ENCODE measurements around the gene PPM1E. TPM values are rescaled to one million over a fixed set of nuclear protein-coding genes. Genes with fewer than 3 reads are reported as not detected.
"Not testable (repeated sequence)": the region's sequence is repeated elsewhere in the genome, so short reads cannot be mapped to it uniquely, and the experiment has no call there.

PPM1E gene
- polyA plus RNA-seq, 2 of the 4 experiments (the other 2 are of a cell fraction) = 0.05 to 0.25 TPM

DNA sequence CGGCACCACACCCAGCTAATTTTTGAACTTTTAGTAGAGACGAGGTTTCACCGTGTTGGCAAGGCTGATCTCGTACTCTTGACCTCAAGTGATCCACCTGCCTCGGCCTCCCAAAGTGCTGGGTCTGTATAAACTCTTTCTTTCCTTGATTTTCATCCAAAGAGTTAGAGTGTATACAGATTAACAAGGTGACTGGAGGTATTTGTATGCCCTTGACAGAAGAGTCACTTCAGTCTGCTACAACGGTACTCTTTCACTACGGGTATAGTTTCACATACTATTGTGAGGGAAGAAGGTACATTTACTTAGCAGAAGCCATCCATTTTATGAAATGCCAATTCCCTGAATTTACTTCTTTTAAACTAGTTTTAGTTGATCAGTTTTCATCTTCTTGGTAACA lies 32.5 kb downstream of the PPM1E start (continued):
- TF ChIP-seq, protein P1, sequence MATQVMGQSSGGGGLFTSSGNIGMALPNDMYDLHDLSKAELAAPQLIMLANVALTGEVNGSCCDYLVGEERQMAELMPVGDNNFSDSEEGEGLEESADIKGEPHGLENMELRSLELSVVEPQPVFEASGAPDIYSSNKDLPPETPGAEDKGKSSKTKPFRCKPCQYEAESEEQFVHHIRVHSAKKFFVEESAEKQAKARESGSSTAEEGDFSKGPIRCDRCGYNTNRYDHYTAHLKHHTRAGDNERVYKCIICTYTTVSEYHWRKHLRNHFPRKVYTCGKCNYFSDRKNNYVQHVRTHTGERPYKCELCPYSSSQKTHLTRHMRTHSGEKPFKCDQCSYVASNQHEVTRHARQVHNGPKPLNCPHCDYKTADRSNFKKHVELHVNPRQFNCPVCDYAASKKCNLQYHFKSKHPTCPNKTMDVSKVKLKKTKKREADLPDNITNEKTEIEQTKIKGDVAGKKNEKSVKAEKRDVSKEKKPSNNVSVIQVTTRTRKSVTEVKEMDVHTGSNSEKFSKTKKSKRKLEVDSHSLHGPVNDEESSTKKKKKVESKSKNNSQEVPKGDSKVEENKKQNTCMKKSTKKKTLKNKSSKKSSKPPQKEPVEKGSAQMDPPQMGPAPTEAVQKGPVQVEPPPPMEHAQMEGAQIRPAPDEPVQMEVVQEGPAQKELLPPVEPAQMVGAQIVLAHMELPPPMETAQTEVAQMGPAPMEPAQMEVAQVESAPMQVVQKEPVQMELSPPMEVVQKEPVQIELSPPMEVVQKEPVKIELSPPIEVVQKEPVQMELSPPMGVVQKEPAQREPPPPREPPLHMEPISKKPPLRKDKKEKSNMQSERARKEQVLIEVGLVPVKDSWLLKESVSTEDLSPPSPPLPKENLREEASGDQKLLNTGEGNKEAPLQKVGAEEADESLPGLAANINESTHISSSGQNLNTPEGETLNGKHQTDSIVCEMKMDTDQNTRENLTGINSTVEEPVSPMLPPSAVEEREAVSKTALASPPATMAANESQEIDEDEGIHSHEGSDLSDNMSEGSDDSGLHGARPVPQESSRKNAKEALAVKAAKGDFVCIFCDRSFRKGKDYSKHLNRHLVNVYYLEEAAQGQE (IDR thresholded peaks at IDR 0.05) = no peak

DNA sequence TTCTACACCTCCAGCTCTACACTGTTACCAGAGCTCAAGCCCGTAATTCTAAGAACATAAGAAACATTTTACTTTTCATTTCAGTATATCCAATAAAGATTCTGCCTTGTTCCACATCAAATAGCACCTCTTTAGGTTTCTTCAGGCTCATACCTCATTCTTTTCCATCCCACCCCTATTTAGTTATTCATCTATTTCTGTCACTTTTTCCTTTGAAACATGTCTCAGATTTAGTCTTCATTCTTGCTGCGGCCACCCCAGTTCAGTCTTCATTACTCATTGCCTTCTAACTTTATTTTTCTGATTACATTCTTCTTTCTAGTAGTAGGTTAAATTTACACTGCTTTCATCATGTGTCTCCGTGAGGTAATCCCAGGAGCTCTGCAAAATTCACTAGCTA lies 33.5 kb downstream of the PPM1E start:
- WGBS (ENCODE audit: missing lambda C conversion rate) = 67% methylated on average over 3 of the region's 3 CpGs
- ATAC-seq = no peak
- peaks cover 18% of the 10 kb centered on the region for H3K4me1 ChIP-seq
- DNase-seq (ENCODE audit: low read depth in 1 of 2, low spot score in 1 of 2) = no peak
- no peak for FAIRE-seq
- no peak for TF ChIP-seq MAZ (IDR thresholded peaks at IDR 0.05; ENCODE audit: borderline replicate concordance, low read depth, low read length)
- TF ChIP-seq EP300 (IDR thresholded peaks at IDR 0.05) = no peak
- TF ChIP-seq, protein P2, sequence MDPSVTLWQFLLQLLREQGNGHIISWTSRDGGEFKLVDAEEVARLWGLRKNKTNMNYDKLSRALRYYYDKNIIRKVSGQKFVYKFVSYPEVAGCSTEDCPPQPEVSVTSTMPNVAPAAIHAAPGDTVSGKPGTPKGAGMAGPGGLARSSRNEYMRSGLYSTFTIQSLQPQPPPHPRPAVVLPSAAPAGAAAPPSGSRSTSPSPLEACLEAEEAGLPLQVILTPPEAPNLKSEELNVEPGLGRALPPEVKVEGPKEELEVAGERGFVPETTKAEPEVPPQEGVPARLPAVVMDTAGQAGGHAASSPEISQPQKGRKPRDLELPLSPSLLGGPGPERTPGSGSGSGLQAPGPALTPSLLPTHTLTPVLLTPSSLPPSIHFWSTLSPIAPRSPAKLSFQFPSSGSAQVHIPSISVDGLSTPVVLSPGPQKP (IDR thresholded peaks at IDR 0.05; ENCODE audit: low read depth, low read length) = no peak
- TF ChIP-seq RAD21 (conservative IDR thresholded peaks at IDR 0.05 in 1 of 2, IDR thresholded peaks at IDR 0.05 in 1 of 2) = no peak
- TF ChIP-seq CBX2 (IDR thresholded peaks at IDR 0.05; ENCODE audit: borderline replicate concordance, low read depth) = no peak
- TF ChIP-seq TFCP2L1 (CRISPR knock-in tag; IDR thresholded peaks at IDR 0.05) = no peak
- no peak for TF ChIP-seq CHD4 (IDR thresholded peaks at IDR 0.05; ENCODE audit: borderline replicate concordance)
- TF ChIP-seq RFX5 (IDR thresholded peaks at IDR 0.05) = no peak
- no peak for TF ChIP-seq ZC3H11A (IDR thresholded peaks at IDR 0.05)
- TF ChIP-seq, protein P1 (IDR thresholded peaks at IDR 0.05) = no peak
- TF ChIP-seq RNF2 (IDR thresholded peaks at IDR 0.05; ENCODE audit: borderline replicate concordance, low read depth) = no peak
- TF ChIP-seq SMC3 (IDR thresholded peaks at IDR 0.05) = no peak
- TF ChIP-seq JUN (IDR thresholded peaks at IDR 0.05) = no peak
- TF ChIP-seq ESRRA (IDR thresholded peaks at IDR 0.05; ENCODE audit: borderline replicate concordance, low read length) = no peak
- H3K27ac ChIP-seq = no peak overlapping the region
- CTCF ChIA-PET = no interaction called here
- POLR2A ChIA-PET = no interaction called here
- H3K9me3 ChIP-seq = no peaks in the 10 kb centered on the region
- no peak overlapping the region for H3K4me2 ChIP-seq
- H3K4me3 ChIP-seq = no peak overlapping the region

DNA sequence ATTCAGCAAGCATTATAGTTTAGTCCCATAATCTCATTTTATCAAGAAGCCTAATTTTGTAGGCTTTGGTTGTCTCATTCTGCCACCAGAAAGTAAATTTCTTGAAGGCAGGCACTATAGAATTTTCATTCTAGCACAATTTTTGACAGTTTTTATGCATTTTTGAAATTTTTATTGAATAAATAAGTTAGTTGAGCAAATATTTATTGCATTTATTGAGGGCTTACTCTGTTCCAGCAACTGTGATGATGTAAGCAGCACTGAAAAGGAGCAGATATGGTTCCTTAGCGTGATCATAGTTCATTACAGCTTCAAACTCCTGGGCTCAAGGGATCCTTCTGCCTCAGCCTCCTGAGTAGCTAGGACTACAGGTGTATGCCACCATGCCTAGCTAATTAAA lies 34.2 kb downstream of the PPM1E start:
- DNase-seq (ENCODE audit: low read depth in 1 of 2, low spot score in 1 of 2) (no peak), FAIRE-seq (no peak), ATAC-seq (no peak)
- ChIA-PET POLR2A (no interaction called here), CTCF (interaction anchor here (1.1 kb wide), 1 partner anchor 215 kb away, joined by 3 read pairs; no protein-coding TSS in a partner anchor)
- TF ChIP-seq ESRRA (IDR thresholded peaks at IDR 0.05; ENCODE audit: borderline replicate concordance, low read length) = no peak
- TF ChIP-seq, protein P3, sequence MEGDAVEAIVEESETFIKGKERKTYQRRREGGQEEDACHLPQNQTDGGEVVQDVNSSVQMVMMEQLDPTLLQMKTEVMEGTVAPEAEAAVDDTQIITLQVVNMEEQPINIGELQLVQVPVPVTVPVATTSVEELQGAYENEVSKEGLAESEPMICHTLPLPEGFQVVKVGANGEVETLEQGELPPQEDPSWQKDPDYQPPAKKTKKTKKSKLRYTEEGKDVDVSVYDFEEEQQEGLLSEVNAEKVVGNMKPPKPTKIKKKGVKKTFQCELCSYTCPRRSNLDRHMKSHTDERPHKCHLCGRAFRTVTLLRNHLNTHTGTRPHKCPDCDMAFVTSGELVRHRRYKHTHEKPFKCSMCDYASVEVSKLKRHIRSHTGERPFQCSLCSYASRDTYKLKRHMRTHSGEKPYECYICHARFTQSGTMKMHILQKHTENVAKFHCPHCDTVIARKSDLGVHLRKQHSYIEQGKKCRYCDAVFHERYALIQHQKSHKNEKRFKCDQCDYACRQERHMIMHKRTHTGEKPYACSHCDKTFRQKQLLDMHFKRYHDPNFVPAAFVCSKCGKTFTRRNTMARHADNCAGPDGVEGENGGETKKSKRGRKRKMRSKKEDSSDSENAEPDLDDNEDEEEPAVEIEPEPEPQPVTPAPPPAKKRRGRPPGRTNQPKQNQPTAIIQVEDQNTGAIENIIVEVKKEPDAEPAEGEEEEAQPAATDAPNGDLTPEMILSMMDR (IDR thresholded peaks at IDR 0.05) = no peak
- no peak for TF ChIP-seq EP300 (IDR thresholded peaks at IDR 0.05)
- TF ChIP-seq RCOR1 (IDR thresholded peaks at IDR 0.05; ENCODE audit: low read depth, low read length) = no peak
- H3K4me1 ChIP-seq = peaks cover 18% of the 10 kb centered on the region
- no peak overlapping the region for H3K4me3 ChIP-seq
- no peak overlapping the region for H3K4me2 ChIP-seq
- no peaks in the 10 kb centered on the region for H3K9me3 ChIP-seq
- WGBS (ENCODE audit: missing lambda C conversion rate) = 32% methylated on average over 1 of the region's 1 CpG
- no peak overlapping the region for H3K27ac ChIP-seq

DNA sequence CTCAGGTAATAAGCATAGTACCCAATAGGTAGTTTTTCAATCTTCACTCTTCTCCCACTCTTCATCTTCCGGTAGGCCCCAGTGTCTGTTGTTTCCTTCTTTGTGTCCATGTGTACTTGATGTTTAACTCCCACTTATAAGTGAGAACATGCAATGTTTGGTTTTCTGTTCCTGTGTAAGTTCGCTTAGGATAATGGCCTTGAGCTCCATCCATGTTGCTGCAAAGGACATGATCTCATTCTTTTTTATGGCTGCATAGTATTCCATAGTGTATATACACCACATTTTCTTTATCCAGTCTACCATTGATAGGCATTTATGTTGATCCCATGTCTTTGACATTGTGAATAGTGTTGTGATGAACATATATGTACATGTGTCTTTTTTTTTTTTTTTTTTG lies 38.9 kb downstream of the PPM1E start:
- POLR2A ChIA-PET; H3K4me1 ChIP-seq; H3K9me3 ChIP-seq; DNase-seq (ENCODE audit: low read depth in 1 of 2, low spot score in 1 of 2); ATAC-seq; FAIRE-seq; H3K4me2 ChIP-seq; H3K27ac ChIP-seq; H3K4me3 ChIP-seq: not testable (repeated sequence)
- CTCF ChIA-PET = interaction anchor here (0.6 kb wide), 1 partner anchor 337 kb away, joined by 4 read pairs; no protein-coding TSS in a partner anchor
- WGBS (ENCODE audit: missing lambda C conversion rate) = 50% methylated on average over 2 of the region's 2 CpGs

Measured in A549 (cell line).